Astrocyte of the spinal cord (primary cell): Measurements from ENCODE around the gene UCP2.

Experiments
- DNase-seq: peaks from one replicate; pipeline ENCODE4 v3.0.0; 2011; ENCODE audit warnings: low read depth, low spot score
- H3K4me3 ChIP-seq: 2 replicates; pipeline ENCODE4 v1.5.1; 2011; ENCODE audit warnings: low read depth, mild to moderate bottlenecking, low read length, moderate library complexity
- in situ Hi-C: cut with HindIII; loops from 2 replicates; pipeline ENCODE4 v1.10.0; 2017; ENCODE audit warnings: low sequenced_read_pairs
- TF ChIP-seq, protein P1 (sequence below): IDR thresholded peaks from 2 replicates; pipeline ENCODE4 v1.5.1; 2012; ENCODE audit warnings: low read depth, mild to moderate bottlenecking, low read length, inconsistent platforms

UCP2 gene

DNA sequence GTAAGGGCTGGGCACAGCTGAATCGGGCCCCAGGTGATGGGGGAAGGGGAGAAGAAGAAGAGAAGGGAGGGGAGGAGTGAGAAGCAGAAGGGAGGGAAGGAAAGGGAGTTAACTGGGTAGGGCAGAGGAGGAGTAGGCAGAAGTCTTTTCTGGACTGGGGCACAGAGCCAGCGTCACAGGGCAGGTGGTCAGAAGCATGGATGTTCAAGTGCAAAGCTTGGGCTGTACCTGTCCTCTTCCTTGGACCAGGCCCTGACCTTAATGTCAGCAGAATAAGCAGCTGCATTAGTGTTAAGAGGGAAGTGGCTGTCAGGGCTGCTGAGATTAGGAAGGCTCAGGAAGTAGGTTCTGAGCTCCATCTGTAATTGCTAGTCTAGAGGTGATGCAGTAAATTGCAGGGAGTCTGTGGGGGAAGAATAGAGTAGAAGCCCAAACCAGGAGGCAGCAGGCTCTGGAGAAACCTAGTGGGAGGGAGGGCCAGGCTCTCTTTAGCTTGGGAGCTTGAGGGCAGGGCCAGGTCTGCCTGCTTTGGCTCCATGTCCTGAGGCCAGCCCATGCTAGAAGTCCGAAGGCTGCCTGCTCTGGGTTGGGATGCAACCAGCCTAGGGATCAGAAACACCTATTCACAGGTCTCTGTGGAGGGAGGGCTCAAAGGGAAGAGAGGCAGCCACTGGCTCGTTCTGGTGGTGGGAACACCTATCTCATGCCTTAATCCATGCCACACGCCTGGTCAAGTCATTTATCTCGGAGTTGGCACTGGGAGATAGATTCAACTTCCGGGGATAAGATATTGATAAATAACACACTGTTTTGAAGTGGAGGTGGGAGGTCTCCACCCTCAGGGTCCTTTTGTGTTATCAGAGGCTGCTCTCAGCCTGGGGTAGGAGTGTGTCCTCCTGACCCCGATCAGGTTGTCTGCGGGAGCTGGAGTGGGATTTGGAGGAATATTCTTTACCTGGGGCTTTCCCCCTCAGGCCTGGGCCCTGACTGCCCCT is 28.0 kb upstream of the UCP2 start:
- DNase-seq: no peak
- TF ChIP-seq, protein P1, sequence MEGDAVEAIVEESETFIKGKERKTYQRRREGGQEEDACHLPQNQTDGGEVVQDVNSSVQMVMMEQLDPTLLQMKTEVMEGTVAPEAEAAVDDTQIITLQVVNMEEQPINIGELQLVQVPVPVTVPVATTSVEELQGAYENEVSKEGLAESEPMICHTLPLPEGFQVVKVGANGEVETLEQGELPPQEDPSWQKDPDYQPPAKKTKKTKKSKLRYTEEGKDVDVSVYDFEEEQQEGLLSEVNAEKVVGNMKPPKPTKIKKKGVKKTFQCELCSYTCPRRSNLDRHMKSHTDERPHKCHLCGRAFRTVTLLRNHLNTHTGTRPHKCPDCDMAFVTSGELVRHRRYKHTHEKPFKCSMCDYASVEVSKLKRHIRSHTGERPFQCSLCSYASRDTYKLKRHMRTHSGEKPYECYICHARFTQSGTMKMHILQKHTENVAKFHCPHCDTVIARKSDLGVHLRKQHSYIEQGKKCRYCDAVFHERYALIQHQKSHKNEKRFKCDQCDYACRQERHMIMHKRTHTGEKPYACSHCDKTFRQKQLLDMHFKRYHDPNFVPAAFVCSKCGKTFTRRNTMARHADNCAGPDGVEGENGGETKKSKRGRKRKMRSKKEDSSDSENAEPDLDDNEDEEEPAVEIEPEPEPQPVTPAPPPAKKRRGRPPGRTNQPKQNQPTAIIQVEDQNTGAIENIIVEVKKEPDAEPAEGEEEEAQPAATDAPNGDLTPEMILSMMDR: no peak
- no peak overlapping the region for H3K4me3 ChIP-seq
- in situ Hi-C loops: no loop called here

GRCh38 chr11:74009675-74010305 is 27.1 kb upstream of the UCP2 start:
- in situ Hi-C loops: no loop called here
- TF ChIP-seq, protein P1: no peak
- DNase-seq: no peak
- no peak overlapping the region for H3K4me3 ChIP-seq

DNA sequence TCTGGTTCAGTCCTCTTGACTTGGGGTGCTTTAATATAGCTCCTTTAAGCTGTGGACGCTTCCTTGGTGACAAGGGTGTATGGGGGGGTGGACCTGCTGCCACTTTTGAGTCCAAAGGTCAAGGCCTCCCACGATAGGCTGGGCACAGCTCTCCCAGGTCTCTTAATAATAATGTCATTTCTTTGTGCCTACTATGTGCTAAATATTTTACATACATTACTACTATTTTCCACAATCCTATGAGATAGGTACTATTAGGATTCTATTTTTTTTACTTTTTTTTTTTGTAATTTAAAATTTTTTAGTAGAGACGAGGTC is 26.5 kb upstream of the UCP2 start:
- no peak overlapping the region for H3K4me3 ChIP-seq
- TF ChIP-seq, protein P1: no peak
- DNase-seq: no peak
- in situ Hi-C loops: no loop called here

- no peak within 1 kb of the TSS for H3K4me3 ChIP-seq
- in situ Hi-C loops: no loop called here
- TF ChIP-seq, protein P1: no peak
- DNase-seq: no peak
Observed at GRCh38 chr11:74008373-74009229, 26.0 kb upstream of the UCP2 start, which contains the start of gene UCP3. Gene UCP3, minus strand, starts transcription at chr11:74009085. Its CDS starts 2,043 bp downstream, at chr11:74007042.

DNA sequence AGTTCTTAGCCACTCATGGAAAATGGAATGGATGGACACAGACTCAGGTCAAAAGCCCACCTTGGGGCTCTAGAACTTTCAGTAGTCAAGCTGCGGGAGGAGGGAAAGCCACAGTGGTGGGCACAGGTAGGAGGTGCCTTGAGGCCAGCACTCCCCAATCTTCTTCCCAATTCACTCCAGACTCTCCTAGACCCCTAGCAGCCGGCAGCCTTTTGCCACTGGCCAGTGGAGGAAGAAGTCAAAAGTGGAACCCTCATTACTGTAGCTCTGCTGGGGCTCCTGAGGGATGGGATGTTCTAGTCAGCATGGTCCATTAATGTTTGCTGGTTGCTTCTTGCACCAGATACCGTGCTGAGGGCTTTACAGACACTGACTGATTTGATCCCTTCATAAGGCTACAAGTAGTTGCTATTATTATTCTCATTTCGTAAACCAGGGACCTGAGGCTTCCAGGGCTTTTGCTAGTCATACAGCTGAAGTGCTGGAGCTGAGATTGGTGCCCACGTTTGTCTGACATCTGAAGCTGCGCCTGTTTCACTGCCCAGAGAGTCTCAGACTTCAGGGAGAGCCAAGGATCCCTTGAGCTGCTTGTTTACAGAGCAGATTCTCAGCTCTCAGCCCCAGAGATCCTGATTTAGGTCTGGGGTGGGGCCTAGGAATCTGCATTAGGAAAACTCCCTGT is 25.2 kb upstream of the UCP2 start:
- TF ChIP-seq, protein P1: no peak
- no peak for DNase-seq
- in situ Hi-C loops: no loop called here
- no peak overlapping the region for H3K4me3 ChIP-seq
